HG02943 (cell line): ENCODE data around the gene PACRG.
"Not testable (repeated sequence)": the region's sequence is repeated elsewhere in the genome, so short reads cannot be mapped to it uniquely, and the experiment has no call there.

ENCODE experiments used
- ATAC-seq: cut with Tn5 transposase; IDR thresholded peaks from one replicate; pipeline ENCODE4 v1.9.1; 2021; ENCODE audit warnings: mild to moderate bottlenecking, low read depth, moderate library complexity; ENCODE audit not compliant: unreplicated experiment

The PACRG gene

DNA sequence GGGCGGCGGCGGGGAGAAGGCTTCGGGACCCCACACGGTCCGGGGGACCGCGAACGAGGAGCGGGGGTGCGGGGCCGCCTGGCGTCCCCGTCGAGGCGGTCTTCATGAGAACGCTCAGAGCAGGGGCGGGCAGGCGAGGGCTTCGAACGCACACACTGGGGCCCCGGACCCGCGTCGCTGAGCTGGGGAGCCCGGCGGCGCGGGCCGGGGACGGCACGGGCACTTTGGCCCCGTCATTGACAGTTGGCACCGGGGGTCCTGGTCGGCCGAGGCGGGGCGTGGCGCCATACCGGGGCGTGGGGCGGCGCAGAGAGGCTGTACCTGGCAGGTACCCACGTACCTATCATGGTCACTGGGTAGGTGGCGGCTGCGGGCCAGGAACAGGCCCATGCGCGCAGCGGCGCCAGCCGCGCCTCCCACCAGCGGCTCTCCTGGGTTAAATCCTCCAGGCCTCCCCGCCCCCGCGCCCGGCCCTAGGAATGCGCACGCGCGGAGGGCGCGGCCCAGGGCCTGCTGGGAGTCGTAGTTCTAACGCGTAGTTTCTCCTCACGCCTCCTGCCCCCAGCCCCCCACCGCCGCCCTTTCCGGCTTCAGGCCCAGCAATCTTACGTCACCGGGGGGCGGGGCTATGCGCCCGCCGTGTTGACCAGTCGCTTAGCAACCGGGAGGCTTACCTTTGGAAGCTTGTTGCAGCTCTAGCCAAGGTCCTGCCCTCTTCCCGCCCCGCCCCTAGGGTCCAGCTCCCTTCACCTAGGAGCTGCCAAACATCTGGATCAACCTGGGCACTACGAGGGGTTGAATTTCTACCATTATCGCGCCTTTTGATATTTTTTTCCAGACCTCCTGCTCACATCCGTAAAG, at the start of gene PACRG, which contains the start of gene PRKN:
Gene PACRG (plus strand): TSS at position 653 of the 861 bp plus-strand sequence.
Gene PRKN (minus strand): TSS at position 445 of the 861 bp plus-strand sequence.
- peak; percentile 99 for ATAC-seq

- not testable (repeated sequence) for ATAC-seq
These were observed 48.9 kb upstream of the PACRG start for GRCh38 chr6:162678896-162679295.

DNA sequence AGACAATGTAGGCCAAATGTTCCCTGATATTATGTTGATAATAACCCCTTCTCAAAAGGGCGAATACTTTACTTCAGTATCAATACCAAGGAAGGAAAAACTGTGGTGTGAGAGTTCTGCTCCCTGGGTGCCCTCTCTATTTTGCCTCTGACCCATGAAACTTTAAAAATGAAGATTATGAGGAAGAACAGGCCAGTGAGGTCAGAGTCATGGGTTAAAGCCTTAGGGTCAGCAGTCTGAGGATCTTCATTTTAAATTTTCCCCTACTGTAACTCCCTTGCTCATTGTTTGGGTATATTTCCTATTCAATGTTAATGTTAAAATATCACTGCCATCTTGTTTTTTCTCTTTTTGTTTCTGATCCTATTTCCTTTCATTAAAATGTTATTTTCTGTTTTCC, 48.1 kb upstream of the PACRG start:
- ATAC-seq = no peak

- no peak for ATAC-seq
These were observed 47.4 kb upstream of the PACRG start for GRCh38 chr6:162680367-162680766.

DNA sequence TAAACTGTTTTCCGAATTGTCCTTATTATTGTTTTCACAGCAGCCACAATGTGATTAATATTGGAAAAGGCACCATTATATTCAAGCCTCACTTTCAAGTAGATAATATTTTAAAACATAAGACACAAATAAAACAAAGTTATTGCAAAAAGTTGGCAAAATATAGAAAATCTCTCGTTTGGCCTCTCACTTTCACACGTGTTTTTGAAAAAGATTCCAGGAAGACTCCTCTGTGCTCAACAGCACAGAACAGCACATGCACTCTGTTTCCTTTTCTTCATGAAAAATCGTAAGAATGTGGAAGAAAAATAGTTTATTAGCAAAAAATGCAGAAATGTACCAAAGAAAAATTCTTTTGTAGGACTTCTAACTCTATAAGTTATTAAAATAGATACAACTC, 46.9 kb upstream of the PACRG start:
- no peak for ATAC-seq

- no peak for ATAC-seq
These were observed 46.3 kb upstream of the PACRG start for GRCh38 chr6:162681447-162681846.

DNA sequence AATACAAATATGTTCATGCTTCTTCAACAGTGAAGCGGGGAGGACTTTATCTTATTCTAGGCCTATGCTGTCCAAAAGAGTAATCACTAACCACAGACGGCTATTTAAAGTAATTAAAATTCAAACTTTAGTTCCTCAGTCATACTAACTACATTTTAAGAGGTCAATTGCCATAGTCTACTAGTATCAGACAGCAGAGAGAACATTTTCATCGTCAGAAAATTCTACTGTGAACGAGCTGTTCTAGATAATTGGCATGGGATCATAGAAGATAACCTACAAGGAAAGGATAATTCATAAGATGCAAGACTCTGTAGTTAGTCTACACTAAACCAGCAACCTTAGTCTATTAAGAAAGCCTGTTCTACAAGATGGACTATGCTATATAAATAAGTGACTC, 44.6 kb upstream of the PACRG start:
- ATAC-seq = no peak

GRCh38 chr6:162684052-162684451, 43.7 kb upstream of the PACRG start:
- ATAC-seq = no peak

DNA sequence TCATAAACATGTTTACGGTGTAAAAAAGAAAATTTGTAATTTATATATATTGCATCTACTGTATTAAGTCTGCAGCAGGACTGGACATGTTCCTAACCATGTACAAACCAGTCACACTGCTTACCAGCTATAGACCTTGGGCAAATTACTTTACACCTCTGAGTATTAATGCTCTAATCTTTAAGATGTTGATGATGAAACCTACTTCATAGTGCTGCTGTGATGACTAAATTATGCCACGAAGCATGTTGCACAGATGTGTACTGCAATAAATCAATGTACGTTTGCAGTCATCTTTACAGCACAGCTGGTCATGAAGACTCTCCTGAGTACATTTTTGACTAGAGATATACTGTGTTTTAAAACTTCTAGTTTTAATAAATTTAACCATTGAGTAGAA, 42.8 kb upstream of the PACRG start:
- no peak for ATAC-seq

DNA sequence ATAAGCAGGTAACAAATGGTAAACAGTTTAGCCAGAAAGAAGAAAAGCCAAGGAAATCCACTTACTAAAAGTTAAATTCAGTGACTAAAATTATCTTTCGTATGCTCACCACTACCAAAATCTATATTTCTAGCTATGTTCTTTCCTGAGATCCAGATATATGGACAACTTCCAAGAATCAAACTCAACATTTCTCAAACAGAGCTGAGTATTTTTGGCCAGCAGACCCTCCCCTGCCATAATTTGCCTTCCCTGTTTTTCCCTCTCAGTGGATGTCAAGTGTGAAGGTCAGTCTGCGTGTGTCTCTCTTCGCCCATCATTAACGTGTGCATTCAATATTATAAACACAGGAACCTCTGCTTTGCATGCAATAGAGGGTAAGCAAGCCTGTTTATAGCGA, 42.2 kb upstream of the PACRG start:
- ATAC-seq = no peak

DNA sequence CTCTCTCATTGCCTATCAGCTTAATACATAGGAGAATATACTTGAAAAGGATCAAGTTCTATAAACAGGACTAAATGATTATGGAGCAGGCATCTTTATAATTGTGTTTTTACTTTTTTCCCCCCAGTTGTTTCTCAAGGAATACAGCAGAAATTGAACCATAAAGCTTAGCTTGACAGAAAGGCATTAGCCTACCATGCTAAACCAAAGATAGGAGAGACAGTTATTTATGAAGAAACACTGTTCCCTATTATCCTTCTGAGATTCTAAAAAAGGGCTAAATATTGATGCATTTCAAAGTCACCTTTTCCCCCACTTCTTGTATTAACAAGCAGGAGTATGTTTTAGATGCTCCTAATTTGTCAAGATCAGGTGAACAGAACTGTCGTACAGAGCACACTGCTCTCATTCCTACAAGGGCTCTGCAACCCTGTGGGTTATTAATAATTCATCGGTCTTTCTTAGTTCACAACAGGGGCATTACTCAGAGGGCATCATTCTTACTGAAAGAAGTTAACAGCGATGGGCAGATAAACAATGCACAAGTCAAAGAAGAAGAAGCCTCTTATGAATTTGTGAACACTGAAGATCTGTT, 38.9 kb upstream of the PACRG start:
- no peak for ATAC-seq

DNA sequence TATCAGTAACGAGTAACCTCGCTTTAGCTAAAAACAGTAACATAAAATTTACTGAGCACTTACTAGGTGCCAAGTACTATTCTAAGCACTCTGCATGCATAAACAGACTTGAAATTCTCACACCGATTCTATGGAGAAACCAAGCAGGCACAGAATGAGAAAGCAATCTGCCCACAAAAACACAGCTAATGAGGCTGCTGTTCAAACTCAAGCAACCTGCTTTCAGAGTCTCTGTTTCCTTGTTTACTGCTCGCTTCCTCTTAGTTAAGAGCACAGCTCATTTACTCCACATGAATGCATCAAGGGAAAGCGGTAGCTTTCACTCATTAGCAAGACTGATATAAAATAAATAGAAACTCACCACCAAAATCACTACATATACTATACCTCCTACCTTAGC, 37.6 kb upstream of the PACRG start:
- no peak for ATAC-seq

DNA sequence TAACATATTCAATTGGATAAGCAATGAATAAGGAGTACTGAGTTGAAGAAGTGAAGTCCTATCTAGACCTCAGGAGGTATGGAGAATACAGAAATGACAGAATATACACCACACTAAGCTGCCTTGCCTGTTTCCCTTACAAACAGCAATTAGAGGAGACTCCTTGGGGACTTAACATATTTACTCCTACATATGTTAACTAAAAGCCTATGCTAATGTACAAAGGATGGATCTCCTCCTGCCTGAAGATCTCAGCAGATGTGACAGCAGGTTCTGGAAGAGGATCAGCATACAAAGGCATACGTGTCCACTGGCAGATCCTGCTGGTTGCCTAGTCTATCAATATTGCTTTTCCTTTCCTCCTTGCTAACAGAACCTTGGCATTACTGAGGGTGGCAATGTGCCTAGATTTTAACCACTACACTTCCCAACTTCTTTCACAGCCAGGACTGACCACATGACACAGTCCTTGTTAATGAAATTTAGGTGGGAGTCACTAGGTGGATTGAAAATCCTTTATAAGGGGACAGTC, 29.8 kb upstream of the PACRG start:
- no peak for ATAC-seq

DNA sequence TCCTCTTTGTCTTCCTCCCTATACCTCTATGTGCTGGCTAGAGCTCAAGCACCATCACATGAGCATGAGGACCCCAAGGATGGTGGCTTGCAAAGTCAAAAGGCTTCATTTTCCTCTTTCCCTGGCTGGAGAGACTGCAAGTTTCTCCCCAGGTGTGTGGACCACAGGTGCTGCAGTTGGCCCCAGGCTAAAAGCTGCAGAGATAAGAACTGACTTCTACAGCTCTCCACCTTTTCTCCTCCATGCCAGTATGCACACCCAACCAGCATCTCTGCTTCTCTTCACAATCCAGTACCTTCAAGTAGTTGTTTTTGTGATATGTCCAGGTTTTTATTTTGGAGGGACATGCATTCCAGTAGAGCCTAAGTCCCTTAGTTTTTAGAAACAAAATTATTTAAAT, 29.3 kb upstream of the PACRG start:
- ATAC-seq = no peak

GRCh38 chr6:162699961-162700360, 27.8 kb upstream of the PACRG start:
- no peak for ATAC-seq

DNA sequence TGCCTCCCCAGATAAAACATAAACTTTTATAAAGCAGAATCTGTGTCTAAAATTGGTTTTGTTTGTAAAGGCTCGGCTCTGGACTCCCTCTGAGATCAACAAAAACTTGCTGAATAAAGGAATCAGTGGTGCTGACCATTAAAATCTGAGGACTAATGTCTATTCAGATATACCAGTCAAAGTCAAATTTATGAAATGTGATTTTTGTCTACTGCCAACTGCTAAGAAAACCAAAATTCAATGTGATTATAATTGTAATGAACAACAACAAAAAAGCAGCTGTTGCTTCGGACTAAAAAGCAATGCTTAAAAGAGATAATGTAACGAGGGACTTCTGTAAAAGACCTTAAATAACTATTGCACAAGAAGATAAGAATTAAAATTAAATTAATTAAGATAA, 26.8 kb upstream of the PACRG start:
- no peak for ATAC-seq

DNA sequence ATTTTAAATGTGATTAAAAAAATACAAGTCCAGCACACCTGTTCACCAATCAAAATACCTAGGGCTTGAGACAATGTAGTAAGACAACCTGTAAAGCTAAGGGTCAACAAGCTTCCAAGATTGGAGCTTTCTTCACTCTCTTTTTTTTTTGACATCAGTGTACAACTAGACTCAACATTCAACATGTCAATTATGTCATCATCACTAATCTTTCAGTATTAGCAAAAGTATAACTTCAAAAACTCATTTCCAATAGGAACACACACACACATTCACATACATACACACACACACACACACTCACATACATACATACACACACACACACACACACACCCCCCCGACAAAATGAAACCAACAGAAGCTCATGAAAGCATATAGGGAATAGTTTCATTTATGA, 26.2 kb upstream of the PACRG start:
- ATAC-seq = no peak

- ATAC-seq = no peak
These were observed 25.3 kb upstream of the PACRG start for GRCh38 chr6:162702446-162702845.

DNA sequence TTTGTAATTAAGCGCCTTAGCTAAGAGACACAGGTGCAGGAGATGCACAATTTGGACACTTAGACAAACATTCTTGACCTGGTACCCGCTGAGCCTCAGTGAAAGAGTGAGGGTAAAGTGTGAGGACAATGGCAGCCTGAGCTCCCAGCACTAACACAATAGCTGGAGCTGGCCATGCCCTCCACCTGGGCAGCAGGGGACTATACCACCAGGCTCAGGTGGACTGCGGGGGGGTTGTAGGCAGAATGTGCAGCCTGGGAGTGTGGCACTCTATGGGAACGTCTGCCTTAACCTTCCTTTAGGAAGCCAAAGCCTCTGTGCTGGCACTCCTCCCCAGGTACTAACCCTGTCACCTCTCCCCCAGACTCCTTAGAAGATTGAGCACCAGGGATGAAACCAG, 23.8 kb upstream of the PACRG start:
- ATAC-seq = no peak

DNA sequence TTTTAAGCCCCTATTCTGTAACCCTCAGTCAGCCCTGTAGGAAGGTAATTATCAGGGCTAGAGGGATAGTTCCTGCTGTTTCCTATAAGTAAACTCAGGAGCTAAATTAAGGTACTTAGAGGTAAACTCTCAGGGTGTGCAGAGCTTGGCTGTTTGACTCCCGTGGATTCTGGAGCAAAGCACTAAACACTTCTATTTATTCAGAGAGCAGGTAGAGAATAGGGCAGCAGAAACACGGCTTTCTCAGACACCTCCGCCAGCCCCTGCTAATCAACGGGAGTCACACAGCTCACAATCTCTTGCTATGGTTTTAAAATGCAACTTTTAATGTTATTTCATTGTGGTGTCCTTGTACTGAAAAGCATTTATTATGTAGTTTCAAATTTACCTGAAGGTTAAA, 22.0 kb upstream of the PACRG start:
- no peak for ATAC-seq

GRCh38 chr6:162706232-162706631, 21.5 kb upstream of the PACRG start:
- ATAC-seq = no peak

DNA sequence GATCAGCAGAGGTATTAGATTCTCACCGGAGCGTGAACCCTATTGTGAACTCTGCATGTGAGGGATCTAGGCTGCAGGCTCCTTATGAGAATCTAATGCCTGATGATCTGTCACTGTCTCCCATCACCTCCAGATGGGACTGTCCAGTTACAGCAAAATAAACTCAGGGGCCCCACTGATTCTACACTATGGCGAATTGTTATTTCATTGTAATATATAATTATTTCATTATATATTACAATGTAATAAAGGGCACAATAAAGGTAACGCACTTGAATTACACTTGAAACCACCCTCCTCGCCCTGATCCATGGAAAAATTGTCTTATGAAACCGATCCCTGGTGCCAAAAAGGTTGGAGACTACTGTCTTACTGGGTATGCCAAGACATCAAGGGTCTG, 18.8 kb upstream of the PACRG start:
- no peak for ATAC-seq
